PC-9 (cell line): ENCODE measurements around the gene BAX.

Source experiments
- CTCF ChIP-seq: fragments of 200-600 bp; sonication (generic); conservative IDR thresholded peaks from 2 replicates; pipeline ENCODE4 v1.6.1; 2017; ENCODE audit warnings: mixed run types, antibody characterized with exemption, mild to moderate bottlenecking, moderate library complexity
- EZH2 ChIP-seq: fragments of 200-600 bp; sonication (generic); IDR thresholded peaks from 2 replicates; pipeline ENCODE4 v1.8.0; 2017; ENCODE audit warnings: antibody characterized with exemption, low read depth

GRCh38 chr19:48918801-48919247 is 35.9 kb upstream of the BAX start:
- no peak for TF ChIP-seq CTCF
- TF ChIP-seq EZH2: no peak
